ENCODE measurements around the gene MRPL40.
A peak's percentile ranks its signal among the peaks of the same experiment; 100 is the strongest.
"Not testable (repeated sequence)": the region's sequence is repeated elsewhere in the genome, so short reads cannot be mapped to it uniquely, and the experiment has no call there.

The MRPL40 gene

GRCh38 chr22:19407649-19408606, 24.4 kb upstream of the MRPL40 start:
- no peak for DNase-seq

GRCh38 chr22:19410941-19411689, 21.2 kb upstream of the MRPL40 start:
- no peak for DNase-seq

- DNase-seq, result no peak
Measured at GRCh38 chr22:19411690-19412045, 20.7 kb upstream of the MRPL40 start.

- DNase-seq, result no peak
Measured at GRCh38 chr22:19412478-19412877, 19.9 kb upstream of the MRPL40 start.

- no peak for DNase-seq
Measured at GRCh38 chr22:19412923-19413322, 19.4 kb upstream of the MRPL40 start.

GRCh38 chr22:19419086-19419463, 13.3 kb upstream of the MRPL40 start:
- no peak for DNase-seq

- no peak for DNase-seq
Measured at GRCh38 chr22:19419464-19420178, 12.7 kb upstream of the MRPL40 start.

- no peak for DNase-seq
Measured at GRCh38 chr22:19420321-19420720, 12.0 kb upstream of the MRPL40 start.

GRCh38 chr22:19422440-19423301, 9.7 kb upstream of the MRPL40 start:
- no peak for DNase-seq

- DNase-seq, result no peak
Measured at GRCh38 chr22:19424186-19424500, 8.2 kb upstream of the MRPL40 start.

- DNase-seq, result peak; percentile 42
Measured at GRCh38 chr22:19429950-19430889, 2.1 kb upstream of the MRPL40 start.

- DNase-seq, result peak; percentile 43
Measured at GRCh38 chr22:19430890-19431541, 1.3 kb upstream of the MRPL40 start.

GRCh38 chr22:19431649-19432132, 654 bp upstream of the MRPL40 start, which contains the start of gene HIRA:
HIRA (minus strand) TSS chr22:19431733; CDS start chr22:19431476, 257 bp downstream.
- peak; percentile 95 for DNase-seq

- DNase-seq, result no peak
Measured at GRCh38 chr22:19434401-19434800, 2.1 kb downstream of the MRPL40 start.

GRCh38 chr22:19434829-19435580, 2.7 kb downstream of the MRPL40 start:
- DNase-seq, result no peak

- not testable (repeated sequence) for DNase-seq
Measured at GRCh38 chr22:19436444-19437161, 4.3 kb downstream of the MRPL40 start.

GRCh38 chr22:19438298-19438697, 6.0 kb downstream of the MRPL40 start:
- no peak for DNase-seq

GRCh38 chr22:19440411-19441195, 8.3 kb downstream of the MRPL40 start:
- no peak for DNase-seq

All from activated T-cell treated with anti-CD3 and anti-CD28 coated beads, Interleukin-2, amount 50 U/mL, for 1 hour (primary cell).